Limb (tissue), 2 donors: ENCODE measurements around the gene COMT.

Source experiments
- DNase-seq, 2 donors: peaks; one replicate each; pipeline ENCODE4 v3.0.0-alpha.2; 2016; ENCODE audit errors: extremely low spot score in 2 of 2

COMT gene

GRCh38 chr22:19955241-19956128 is 13.9 kb downstream of the COMT start:
- peak in 1 of 2 donors; percentile 29 for DNase-seq

GRCh38 chr22:19957445-19957844 is 15.9 kb downstream of the COMT start:
- DNase-seq = no peak

- no peak for DNase-seq
Observed at GRCh38 chr22:19958083-19959042, 16.8 kb downstream of the COMT start.

GRCh38 chr22:19959043-19959586 is 17.5 kb downstream of the COMT start:
- peak; percentile 68 to 88 for DNase-seq

GRCh38 chr22:19959587-19960490 is 18.3 kb downstream of the COMT start:
- no peak for DNase-seq

- no peak for DNase-seq
Observed at GRCh38 chr22:19960491-19961200, 19.1 kb downstream of the COMT start.

- DNase-seq = no peak
Observed at GRCh38 chr22:19961201-19961580, 19.6 kb downstream of the COMT start.

- DNase-seq = no peak
Observed at GRCh38 chr22:19961868-19962245, 20.3 kb downstream of the COMT start.

- peak; percentile 61 to 79 for DNase-seq
Observed at GRCh38 chr22:19962246-19962908, 20.8 kb downstream of the COMT start.

GRCh38 chr22:19962909-19963806 is 21.6 kb downstream of the COMT start:
- DNase-seq = no peak

- DNase-seq = no peak
Observed at GRCh38 chr22:19963863-19964642, 22.5 kb downstream of the COMT start.

GRCh38 chr22:19964701-19965386 is 23.3 kb downstream of the COMT start:
- no peak for DNase-seq

- DNase-seq = no peak
Observed at GRCh38 chr22:19965771-19966709, 24.5 kb downstream of the COMT start.

GRCh38 chr22:19966908-19967750 is 25.6 kb downstream of the COMT start:
- DNase-seq = no peak

GRCh38 chr22:19967850-19968449 is 26.4 kb downstream of the COMT start:
- DNase-seq = no peak
